GM21423 (cell line): Measurements from ENCODE around the gene PLEKHM3.

Experiments
- ATAC-seq: cut with Tn5 transposase; IDR thresholded peaks from one replicate; pipeline ENCODE4 v1.9.1; 2021; ENCODE audit warnings: mild to moderate bottlenecking, moderate library complexity; ENCODE audit not compliant: unreplicated experiment

PLEKHM3 gene

GRCh38 chr2:207805566-207806226 is 219.6 kb downstream of the PLEKHM3 start:
- ATAC-seq: no peak

GRCh38 chr2:207802650-207803049 is 222.7 kb downstream of the PLEKHM3 start:
- ATAC-seq: no peak

GRCh38 chr2:207801259-207801658 is 224.1 kb downstream of the PLEKHM3 start:
- ATAC-seq: no peak

GRCh38 chr2:207796585-207797350 is 228.6 kb downstream of the PLEKHM3 start:
- ATAC-seq: no peak

GRCh38 chr2:207792244-207792785 is 233.0 kb downstream of the PLEKHM3 start:
- no peak for ATAC-seq

GRCh38 chr2:207791579-207792243 is 233.6 kb downstream of the PLEKHM3 start:
- no peak for ATAC-seq

- ATAC-seq: no peak
Observed at GRCh38 chr2:207790898-207791297, 234.4 kb downstream of the PLEKHM3 start.

- ATAC-seq: no peak
Observed at GRCh38 chr2:207787800-207788199, 237.5 kb downstream of the PLEKHM3 start.

GRCh38 chr2:207787017-207787416 is 238.3 kb downstream of the PLEKHM3 start:
- ATAC-seq: no peak

- no peak for ATAC-seq
Observed at GRCh38 chr2:207784898-207785297, 240.4 kb downstream of the PLEKHM3 start.

GRCh38 chr2:207783514-207783913 is 241.8 kb downstream of the PLEKHM3 start:
- no peak for ATAC-seq

- no peak for ATAC-seq
Observed at GRCh38 chr2:207782238-207783030, 242.9 kb downstream of the PLEKHM3 start.

- ATAC-seq: no peak
Observed at GRCh38 chr2:207779523-207779922, 245.8 kb downstream of the PLEKHM3 start.

GRCh38 chr2:207778298-207778882 is 246.9 kb downstream of the PLEKHM3 start:
- ATAC-seq: no peak

- no peak for ATAC-seq
Observed at GRCh38 chr2:207777124-207777523, 248.2 kb downstream of the PLEKHM3 start.

- ATAC-seq: no peak
Observed at GRCh38 chr2:207775473-207775872, 249.9 kb downstream of the PLEKHM3 start.

- no peak for ATAC-seq
Observed at GRCh38 chr2:207772844-207773205, 252.5 kb downstream of the PLEKHM3 start.

GRCh38 chr2:207772081-207772843 is 253.1 kb downstream of the PLEKHM3 start:
- no peak for ATAC-seq

- no peak for ATAC-seq
Observed at GRCh38 chr2:207771421-207771820, 253.9 kb downstream of the PLEKHM3 start.
